HepG2 (cell line): ENCODE measurements around the gene DUS2. TPM values are rescaled to one million over a fixed set of nuclear protein-coding genes. Genes with fewer than 3 reads are reported as not detected.
A peak's percentile ranks its signal among the peaks of the same experiment; 100 is the strongest.

ENCODE experiments used
- CEBPG ChIP-seq: IDR thresholded peaks from 2 replicates; pipeline ENCODE4 v1.6.1; 2016
- HNF4G ChIP-seq, 2 experiments: sonication (generic) in 1 of 2; formaldehyde crosslinking in 1 of 2; IDR thresholded peaks; 2 replicates each; pipeline versions ENCODE4 v1.4.0 to v1.6.1; 2011 to 2020; ENCODE audit warnings: borderline replicate concordance in 2 of 2, low read depth in 2 of 2, mild to moderate bottlenecking in 2 of 2, low read length in 1 of 2, missing genetic modification reagents in 1 of 2, moderate library complexity in 1 of 2
- HNRNPUL1 ChIP-seq: fragments of 200-400 bp; formaldehyde crosslinking; IDR thresholded peaks from 2 replicates; pipeline ENCODE4 v1.6.1; 2017; ENCODE audit warnings: low read depth, mild to moderate bottlenecking, low read length, moderate library complexity
- NCOA5 ChIP-seq: sonication (generic); formaldehyde crosslinking; IDR thresholded peaks from 2 replicates; pipeline ENCODE4 v1.4.0; 2020; ENCODE audit warnings: missing genetic modification reagents
- RFX1 ChIP-seq: fragments of 450-650 bp; IDR thresholded peaks from 2 replicates; pipeline ENCODE4 v1.6.1; 2017
- SMAD9 ChIP-seq: sonication (generic); formaldehyde crosslinking; IDR thresholded peaks from 2 replicates; pipeline ENCODE4 v1.5.1; 2020; ENCODE audit warnings: mild to moderate bottlenecking, missing genetic modification reagents
- SNAPC2 ChIP-seq: sonication (generic); formaldehyde crosslinking; IDR thresholded peaks from 2 replicates; pipeline ENCODE4 v1.8.1; 2022; ENCODE audit warnings: mild to moderate bottlenecking, missing genetic modification reagents
- TBP ChIP-seq: sonication (generic); formaldehyde crosslinking; IDR thresholded peaks from 2 replicates; pipeline ENCODE4 v1.5.0; 2020; ENCODE audit warnings: missing genetic modification reagents
- THAP11 ChIP-seq: IDR thresholded peaks from 2 replicates; pipeline ENCODE4 v1.6.1; 2016; ENCODE audit warnings: missing biosample characterization, missing genetic modification reagents
- TOE1 ChIP-seq: sonication (generic); formaldehyde crosslinking; IDR thresholded peaks from 2 replicates; pipeline ENCODE4 v1.4.0; 2020; ENCODE audit warnings: mild to moderate bottlenecking, missing genetic modification reagents
- XRCC5 ChIP-seq: fragments of 200-400 bp; formaldehyde crosslinking; optimal IDR thresholded peaks from 2 replicates; pipeline ENCODE3; 2017; ENCODE audit warnings: mild to moderate bottlenecking, low read length
- ZBTB7A ChIP-seq: sonication (generic); formaldehyde crosslinking; IDR thresholded peaks from 2 replicates; pipeline ENCODE4 v1.8.0; 2022; ENCODE audit warnings: mild to moderate bottlenecking, missing genetic modification reagents
- ZHX1 ChIP-seq: sonication (generic); formaldehyde crosslinking; IDR thresholded peaks from 2 replicates; pipeline ENCODE4 v1.8.1; 2022; ENCODE audit warnings: low read depth, mild to moderate bottlenecking, missing genetic modification reagents
- ZNF687 ChIP-seq: sonication (generic); formaldehyde crosslinking; IDR thresholded peaks from 2 replicates; pipeline ENCODE4 v1.5.1; 2020; ENCODE audit warnings: mild to moderate bottlenecking, missing genetic modification reagents, moderate library complexity
- ZNF7 ChIP-seq: IDR thresholded peaks from 2 replicates; pipeline ENCODE4 v1.6.1; 2016; ENCODE audit warnings: missing biosample characterization, missing genetic modification reagents
- ZNF737 ChIP-seq: sonication (generic); formaldehyde crosslinking; IDR thresholded peaks from 2 replicates; pipeline ENCODE4 v1.5.0; 2020; ENCODE audit warnings: missing genetic modification reagents, mild to moderate bottlenecking, borderline replicate concordance
- ZNF792 ChIP-seq: IDR thresholded peaks from 2 replicates; pipeline ENCODE4 v1.6.1; 2016
- polyA plus RNA-seq, 8 experiments: library from polyadenylated mRNA; depleted of rRNA in 3 of 8; stranded (reverse) in 7 of 8; unstranded in 1 of 8; fragments of >200 nt; fragmentation: Illumina TruSeq in 4 of 8; extraction: Trizol in 4 of 8; gene quantifications; 2 replicates each; pipeline versions ENCODE4 v1.2.1 to v1.2.3, GENCODE V29; 2011 to 2016; ENCODE audit warnings: low read depth in 4 of 8, missing spikeins in 1 of 8, mixed read lengths in 1 of 8; ENCODE audit not compliant: insufficient read depth in 1 of 8
- total RNA-seq, 5 experiments: library from RNA; depleted of rRNA; stranded (reverse); fragments of >200 nt; fragmentation: Illumina TruSeq; extraction: Trizol; gene quantifications; 2 replicates each; pipeline ENCODE4 v1.2.3, GENCODE V29; 2016; ENCODE audit warnings: low read depth in 1 of 5
- TF ChIP-seq, protein P1 (sequence below): sonication (generic); formaldehyde crosslinking; IDR thresholded peaks from 2 replicates; pipeline ENCODE4 v1.4.0; 2020; ENCODE audit warnings: mild to moderate bottlenecking, missing genetic modification reagents
- TF ChIP-seq, protein P2 (sequence below): sonication (generic); formaldehyde crosslinking; IDR thresholded peaks from 2 replicates; pipeline ENCODE4 v1.5.0; 2020; ENCODE audit warnings: missing genetic modification reagents
- TF ChIP-seq, protein P3 (sequence below): IDR thresholded peaks from 2 replicates; pipeline ENCODE4 v1.6.1; 2018; ENCODE audit warnings: missing genetic modification reagents, mild to moderate bottlenecking, missing compliant biosample characterization

DUS2 gene
- total and polyA plus RNA-seq, 2 of the 13 experiments (the other 11 are each of a cell fraction or from before 2014, with no cell fraction given), result 17.8 to 25.1 TPM

- peak; percentile 98 for TF ChIP-seq ZNF687 (CRISPR knock-in tag)
- TF ChIP-seq, protein P1, sequence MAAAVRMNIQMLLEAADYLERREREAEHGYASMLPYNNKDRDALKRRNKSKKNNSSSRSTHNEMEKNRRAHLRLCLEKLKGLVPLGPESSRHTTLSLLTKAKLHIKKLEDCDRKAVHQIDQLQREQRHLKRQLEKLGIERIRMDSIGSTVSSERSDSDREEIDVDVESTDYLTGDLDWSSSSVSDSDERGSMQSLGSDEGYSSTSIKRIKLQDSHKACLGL, result 0 out of 2 replicates have a peak, but pooled peaks have one; percentile 34
- TF ChIP-seq SMAD9 (CRISPR knock-in tag), result no peak
- peak; percentile 48 for TF ChIP-seq CEBPG
- TF ChIP-seq TOE1 (CRISPR knock-in tag), result no peak
- TF ChIP-seq TBP (CRISPR knock-in tag), result peak; percentile 84; the same call in 1 of the 2 replicates
- peak; percentile 77 for TF ChIP-seq ZHX1 (CRISPR knock-in tag)
- peak; percentile 99 for TF ChIP-seq HNF4G (IDR thresholded peaks at IDR 0.05; ENCODE audit: borderline replicate concordance, low read depth, low read length)
- peak; percentile 99 for TF ChIP-seq HNF4G (CRISPR knock-in tag; IDR thresholded peaks at IDR 0.05; ENCODE audit: borderline replicate concordance, low read depth)
- no peak for TF ChIP-seq RFX1
- TF ChIP-seq ZNF792, result peak; percentile 95
- TF ChIP-seq NCOA5 (CRISPR knock-in tag), result 0 out of 2 replicates have a peak, but pooled peaks have one; percentile 53
- TF ChIP-seq XRCC5, result peak; percentile 98
- no peak for TF ChIP-seq HNRNPUL1
- TF ChIP-seq ZNF737, result no peak
- peak; percentile 83; the same call in 1 of the 2 replicates for TF ChIP-seq ZBTB7A
- no peak for TF ChIP-seq ZNF7 (CRISPR knock-in tag)
- TF ChIP-seq SNAPC2 (CRISPR knock-in tag), result peak; percentile 96; the same call in 1 of the 2 replicates
- TF ChIP-seq THAP11 (CRISPR knock-in tag), result peak; percentile 92
- TF ChIP-seq, protein P2, sequence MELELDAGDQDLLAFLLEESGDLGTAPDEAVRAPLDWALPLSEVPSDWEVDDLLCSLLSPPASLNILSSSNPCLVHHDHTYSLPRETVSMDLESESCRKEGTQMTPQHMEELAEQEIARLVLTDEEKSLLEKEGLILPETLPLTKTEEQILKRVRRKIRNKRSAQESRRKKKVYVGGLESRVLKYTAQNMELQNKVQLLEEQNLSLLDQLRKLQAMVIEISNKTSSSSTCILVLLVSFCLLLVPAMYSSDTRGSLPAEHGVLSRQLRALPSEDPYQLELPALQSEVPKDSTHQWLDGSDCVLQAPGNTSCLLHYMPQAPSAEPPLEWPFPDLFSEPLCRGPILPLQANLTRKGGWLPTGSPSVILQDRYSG (CRISPR knock-in tag), result no peak
- TF ChIP-seq, protein P3, sequence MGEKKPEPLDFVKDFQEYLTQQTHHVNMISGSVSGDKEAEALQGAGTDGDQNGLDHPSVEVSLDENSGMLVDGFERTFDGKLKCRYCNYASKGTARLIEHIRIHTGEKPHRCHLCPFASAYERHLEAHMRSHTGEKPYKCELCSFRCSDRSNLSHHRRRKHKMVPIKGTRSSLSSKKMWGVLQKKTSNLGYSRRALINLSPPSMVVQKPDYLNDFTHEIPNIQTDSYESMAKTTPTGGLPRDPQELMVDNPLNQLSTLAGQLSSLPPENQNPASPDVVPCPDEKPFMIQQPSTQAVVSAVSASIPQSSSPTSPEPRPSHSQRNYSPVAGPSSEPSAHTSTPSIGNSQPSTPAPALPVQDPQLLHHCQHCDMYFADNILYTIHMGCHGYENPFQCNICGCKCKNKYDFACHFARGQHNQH, result peak; percentile 95
These were observed 56.7 kb downstream of the DUS2 start (continued) for GRCh38 chr16:68079626-68080344.
